Coronary artery (tissue), 2 donors: ENCODE results near the gene LRRC28.

Source experiments
- DNase-seq: peaks from one replicate; pipeline ENCODE4 v3.0.0-alpha.2; 2017; ENCODE audit warnings: low spot score
- H3K27ac ChIP-seq, 2 donors: fragments of 200-600 bp; sonication (generic); one replicate each; pipeline ENCODE4 v1.5.1; 2016 to 2019
- H3K4me3 ChIP-seq: fragments of 200-600 bp; sonication (generic); 2 replicates; pipeline ENCODE4 v1.5.1; 2016; ENCODE audit warnings: mild to moderate bottlenecking, moderate library complexity
- TF ChIP-seq, protein P1 (sequence below): fragments of 200-600 bp; sonication (generic); IDR thresholded peaks from one replicate; pipeline ENCODE4 v1.5.1; 2019; ENCODE audit warnings: antibody characterized with exemption

LRRC28 gene

DNA sequence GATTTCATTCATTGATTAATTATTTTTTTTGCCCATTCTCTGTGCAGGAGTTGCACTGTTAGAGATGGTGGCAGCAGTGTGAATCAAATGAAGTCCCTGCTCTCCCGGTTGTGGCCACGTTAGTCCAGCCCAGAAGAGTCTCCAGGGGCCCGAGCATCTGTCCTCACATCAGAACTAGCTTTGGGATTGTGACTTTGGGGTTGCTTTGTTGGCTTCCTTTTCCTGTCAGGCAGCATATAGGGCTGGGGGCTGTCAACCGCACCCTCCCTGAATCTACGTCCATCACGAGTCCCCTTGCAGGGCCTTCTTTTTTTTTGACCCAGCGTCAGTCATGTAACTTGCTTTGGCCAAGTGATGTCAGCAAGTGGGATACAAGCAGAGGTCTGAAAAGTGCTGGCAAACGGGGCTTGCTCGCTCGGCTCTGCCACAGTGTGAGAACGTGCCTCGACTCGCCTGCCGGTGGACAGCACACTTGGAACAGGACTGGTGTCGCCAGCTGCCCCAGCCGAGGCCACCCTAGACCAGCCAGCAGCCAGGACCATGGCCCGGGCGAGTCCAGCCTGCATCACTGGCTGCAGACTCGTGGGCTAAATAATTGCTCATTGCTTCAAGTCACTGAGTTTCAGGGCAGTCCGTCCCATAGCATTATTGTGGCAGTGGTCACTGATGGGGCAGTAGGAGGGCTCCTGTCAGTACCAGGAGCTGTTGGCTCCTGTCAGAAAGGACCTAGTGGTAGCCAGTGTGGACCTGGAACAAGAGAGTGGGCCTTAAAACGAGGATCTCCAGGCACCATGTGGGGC lies 162.9 kb downstream of the LRRC28 start:
- H3K4me3 ChIP-seq: no peak overlapping the region
- H3K27ac ChIP-seq: no peak overlapping the region
- no peak for DNase-seq
- TF ChIP-seq, protein P1, sequence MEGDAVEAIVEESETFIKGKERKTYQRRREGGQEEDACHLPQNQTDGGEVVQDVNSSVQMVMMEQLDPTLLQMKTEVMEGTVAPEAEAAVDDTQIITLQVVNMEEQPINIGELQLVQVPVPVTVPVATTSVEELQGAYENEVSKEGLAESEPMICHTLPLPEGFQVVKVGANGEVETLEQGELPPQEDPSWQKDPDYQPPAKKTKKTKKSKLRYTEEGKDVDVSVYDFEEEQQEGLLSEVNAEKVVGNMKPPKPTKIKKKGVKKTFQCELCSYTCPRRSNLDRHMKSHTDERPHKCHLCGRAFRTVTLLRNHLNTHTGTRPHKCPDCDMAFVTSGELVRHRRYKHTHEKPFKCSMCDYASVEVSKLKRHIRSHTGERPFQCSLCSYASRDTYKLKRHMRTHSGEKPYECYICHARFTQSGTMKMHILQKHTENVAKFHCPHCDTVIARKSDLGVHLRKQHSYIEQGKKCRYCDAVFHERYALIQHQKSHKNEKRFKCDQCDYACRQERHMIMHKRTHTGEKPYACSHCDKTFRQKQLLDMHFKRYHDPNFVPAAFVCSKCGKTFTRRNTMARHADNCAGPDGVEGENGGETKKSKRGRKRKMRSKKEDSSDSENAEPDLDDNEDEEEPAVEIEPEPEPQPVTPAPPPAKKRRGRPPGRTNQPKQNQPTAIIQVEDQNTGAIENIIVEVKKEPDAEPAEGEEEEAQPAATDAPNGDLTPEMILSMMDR: no peak

DNA sequence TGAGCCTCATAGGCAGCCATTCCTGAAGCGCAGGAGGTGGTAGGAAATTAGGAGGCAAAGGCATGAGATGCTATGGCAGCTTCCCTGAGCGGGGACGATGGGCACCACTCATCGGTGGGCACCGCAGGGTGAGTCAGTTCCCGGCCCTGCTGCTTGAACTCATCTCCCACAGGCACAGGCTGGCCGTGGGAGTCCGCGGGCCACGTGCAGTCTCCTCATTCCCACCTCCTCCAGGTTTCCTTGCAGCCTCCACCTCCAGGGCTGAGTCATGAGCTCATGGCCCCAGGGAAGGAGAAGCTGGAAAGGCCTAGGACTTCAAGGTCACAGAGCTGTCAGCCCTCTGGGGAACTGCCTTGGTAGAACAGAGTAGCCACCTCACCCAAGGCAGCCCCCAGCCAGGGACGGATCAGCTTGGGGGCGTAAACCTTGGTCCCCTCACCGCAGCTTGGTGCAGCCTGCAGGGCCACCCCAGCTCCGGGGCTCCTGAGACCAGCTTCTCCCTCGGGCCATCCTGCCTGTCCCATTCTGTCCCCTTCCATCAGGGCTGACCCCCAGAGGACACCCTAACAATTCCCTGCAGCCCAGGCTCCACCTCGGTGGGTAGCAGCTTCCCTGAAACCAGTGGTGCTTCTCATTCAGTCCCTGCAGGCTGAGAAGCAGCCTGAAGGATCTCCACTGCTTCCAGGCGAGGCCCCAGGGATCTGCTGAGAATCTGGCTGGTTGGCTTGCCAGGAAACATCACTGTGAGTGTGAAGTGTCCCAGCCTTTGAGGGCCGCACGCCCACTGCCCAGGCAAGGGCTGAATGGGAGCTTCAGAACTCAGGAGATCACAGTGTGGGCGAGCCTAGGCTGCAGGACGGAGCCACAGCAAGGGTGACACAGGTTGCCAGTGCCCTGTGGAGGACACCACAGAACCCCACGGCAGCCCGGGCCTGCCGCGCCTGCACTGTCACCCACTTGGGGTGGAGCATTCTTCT lies 163.8 kb downstream of the LRRC28 start:
- TF ChIP-seq, protein P1: no peak
- Histone ChIP-seq H3K4me3 (no peak overlapping the region), H3K27ac (no peak overlapping the region)
- DNase-seq: peak; percentile 71

DNA sequence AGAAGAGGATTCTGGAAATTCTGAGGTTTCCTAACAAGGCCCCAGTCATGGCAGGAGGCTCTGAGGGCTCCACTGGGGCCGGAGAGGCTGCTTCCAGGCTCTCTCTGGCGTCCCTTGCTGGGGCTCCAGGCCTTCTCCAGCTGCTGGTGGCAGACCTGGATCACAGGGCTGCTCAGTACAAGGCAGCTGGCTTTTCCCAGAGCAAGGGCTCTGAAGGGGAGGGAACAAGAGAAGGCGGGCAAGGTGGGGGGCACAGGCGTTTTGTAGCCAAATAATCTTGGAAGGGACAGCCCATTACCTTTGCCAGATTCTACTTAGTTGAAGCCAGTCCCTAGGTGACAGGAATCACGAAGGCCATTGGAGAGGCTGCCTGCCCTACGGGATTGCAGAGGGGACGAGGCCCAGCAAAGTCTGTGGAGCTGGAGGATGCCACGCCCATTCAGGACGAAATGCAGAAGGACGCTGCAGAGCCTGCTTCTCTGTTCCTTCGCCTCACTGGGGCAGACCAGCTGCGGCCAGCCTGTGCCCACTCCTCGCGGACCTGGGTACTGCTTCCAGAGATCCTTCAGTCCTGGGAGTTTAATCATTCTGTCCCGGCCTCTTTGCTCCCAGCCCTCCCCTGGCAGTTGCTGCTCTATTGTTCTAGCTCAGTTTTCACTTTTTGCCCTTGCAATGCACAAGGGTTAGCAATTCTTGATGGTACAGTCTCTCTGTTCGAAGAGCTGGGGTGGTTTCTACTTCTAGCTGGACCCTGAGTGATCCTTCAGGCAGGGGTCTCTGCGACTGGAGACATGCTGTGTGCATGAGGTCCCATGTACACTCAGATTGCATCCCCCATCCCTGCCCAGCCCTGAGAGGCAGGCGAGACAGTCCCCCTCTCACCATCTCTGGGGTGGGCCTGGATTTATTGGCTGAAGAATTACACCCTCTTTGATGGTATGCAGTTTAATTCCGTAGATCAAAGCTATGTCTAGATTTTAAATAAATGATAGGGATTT lies 165.2 kb downstream of the LRRC28 start:
- DNase-seq: peak; percentile 68
- TF ChIP-seq, protein P1: no peak
- H3K4me3 ChIP-seq: no peak overlapping the region
- H3K27ac ChIP-seq: no peak overlapping the region

GRCh38 chr15:99421172-99421656 lies 169.9 kb downstream of the LRRC28 start:
- no peak overlapping the region for H3K4me3 ChIP-seq
- H3K27ac ChIP-seq: no peak overlapping the region
- DNase-seq: no peak
- TF ChIP-seq, protein P1: no peak

GRCh38 chr15:99421758-99422157 lies 170.5 kb downstream of the LRRC28 start:
- Histone ChIP-seq H3K27ac (no peak overlapping the region), H3K4me3 (no peak overlapping the region)
- DNase-seq: no peak
- TF ChIP-seq, protein P1: no peak
